ENCODE measurements around the gene KLB. TPM values are rescaled to one million over a fixed set of nuclear protein-coding genes. Genes with fewer than 3 reads are reported as not detected.
A peak's percentile ranks its signal among the peaks of the same experiment; 100 is the strongest.
"Not testable (repeated sequence)": the region's sequence is repeated elsewhere in the genome, so short reads cannot be mapped to it uniquely, and the experiment has no call there.

KLB gene
- total RNA-seq, 1 donor = not detected

DNA sequence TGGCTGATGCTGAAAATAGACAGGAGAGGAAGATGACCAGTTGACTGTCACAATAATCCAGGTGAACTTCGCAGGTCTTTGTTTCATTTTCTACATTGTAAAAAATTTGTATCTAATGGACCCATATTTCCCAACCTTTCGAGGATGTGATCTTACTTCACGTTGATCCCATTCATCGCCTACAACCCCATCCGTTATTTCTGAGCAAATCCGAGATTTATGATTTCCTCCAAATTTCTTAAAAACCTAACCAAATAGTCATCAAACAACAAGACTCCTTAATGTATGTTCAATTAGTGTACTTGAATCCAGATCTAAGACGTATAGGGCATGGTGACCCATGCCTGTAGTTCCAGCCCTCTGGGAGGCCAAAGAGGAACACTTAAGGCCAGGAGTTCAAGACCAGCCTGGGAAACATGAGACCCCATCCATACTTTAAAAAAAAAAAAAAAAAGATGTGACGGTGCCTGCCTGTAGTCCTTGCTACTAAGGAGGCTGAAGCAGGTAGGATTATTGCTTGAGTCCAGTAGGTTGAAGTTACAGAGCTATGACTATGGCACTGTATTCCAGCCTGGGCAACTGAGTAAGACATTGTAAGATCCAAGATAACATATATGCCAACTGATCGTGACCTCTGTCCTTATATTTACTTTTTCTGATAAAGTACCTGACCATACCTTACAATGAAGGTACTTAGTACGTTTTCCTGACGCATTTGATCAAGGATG, 46.3 kb downstream of the KLB start:
- Histone ChIP-seq H2AFZ (ENCODE audit: low read length) (no peak overlapping the region), H4K20me1 (ENCODE audit: insufficient read depth, low read length) (peaks cover 54% of the 10 kb centered on the region), H3K27ac (ENCODE audit: low read depth, low read length) (no peak overlapping the region), H3K4me1 (ENCODE audit: insufficient read depth, low read length) (peaks cover 22% of the 10 kb centered on the region), H3K4me3 (ENCODE audit: insufficient read depth, low read length) (no peak overlapping the region), H3K79me2 (ENCODE audit: insufficient read depth, low read length) (peaks cover 28% of the 10 kb centered on the region), H3K36me3 (ENCODE audit: insufficient read depth, low read length) (peaks cover 81% of the 10 kb centered on the region), H3K4me2 (ENCODE audit: insufficient read depth, low read length) (no peak overlapping the region), H3K9me3 (ENCODE audit: low read depth, low read length) (no peaks in the 10 kb centered on the region), H3K27me3 (ENCODE audit: insufficient read depth, low read length) (no peaks in the 10 kb centered on the region)
- TF ChIP-seq, protein P1, sequence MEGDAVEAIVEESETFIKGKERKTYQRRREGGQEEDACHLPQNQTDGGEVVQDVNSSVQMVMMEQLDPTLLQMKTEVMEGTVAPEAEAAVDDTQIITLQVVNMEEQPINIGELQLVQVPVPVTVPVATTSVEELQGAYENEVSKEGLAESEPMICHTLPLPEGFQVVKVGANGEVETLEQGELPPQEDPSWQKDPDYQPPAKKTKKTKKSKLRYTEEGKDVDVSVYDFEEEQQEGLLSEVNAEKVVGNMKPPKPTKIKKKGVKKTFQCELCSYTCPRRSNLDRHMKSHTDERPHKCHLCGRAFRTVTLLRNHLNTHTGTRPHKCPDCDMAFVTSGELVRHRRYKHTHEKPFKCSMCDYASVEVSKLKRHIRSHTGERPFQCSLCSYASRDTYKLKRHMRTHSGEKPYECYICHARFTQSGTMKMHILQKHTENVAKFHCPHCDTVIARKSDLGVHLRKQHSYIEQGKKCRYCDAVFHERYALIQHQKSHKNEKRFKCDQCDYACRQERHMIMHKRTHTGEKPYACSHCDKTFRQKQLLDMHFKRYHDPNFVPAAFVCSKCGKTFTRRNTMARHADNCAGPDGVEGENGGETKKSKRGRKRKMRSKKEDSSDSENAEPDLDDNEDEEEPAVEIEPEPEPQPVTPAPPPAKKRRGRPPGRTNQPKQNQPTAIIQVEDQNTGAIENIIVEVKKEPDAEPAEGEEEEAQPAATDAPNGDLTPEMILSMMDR (IDR thresholded peaks at IDR 0.05; ENCODE audit: extremely low read depth, low read depth, low read length) = no peak
- DNase-seq (ENCODE audit: insufficient read length, low spot score, missing footprints) = peak; percentile 71

DNA sequence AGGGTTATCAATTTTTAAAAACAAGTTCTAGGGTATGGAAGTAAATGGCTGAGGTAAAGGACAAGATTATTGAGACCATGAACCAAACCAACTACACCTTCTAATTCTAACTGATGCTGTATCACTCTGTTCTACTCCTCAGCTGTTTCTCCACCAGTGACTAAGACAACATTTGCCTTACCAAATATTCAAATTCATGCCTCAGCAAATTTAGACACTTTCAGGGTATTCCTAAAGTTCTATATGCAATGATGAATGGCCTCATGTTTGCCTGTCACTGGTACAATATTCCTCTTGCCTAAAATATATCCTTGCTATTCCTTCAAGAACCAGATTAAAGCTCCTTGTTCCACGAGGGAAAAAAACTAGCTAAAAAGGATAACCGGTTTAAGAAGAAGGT, 47.0 kb downstream of the KLB start:
- H3K9me3 ChIP-seq (ENCODE audit: low read depth, low read length) = no peaks in the 10 kb centered on the region
- H2AFZ ChIP-seq (ENCODE audit: low read length) = no peak overlapping the region
- H3K4me3 ChIP-seq (ENCODE audit: insufficient read depth, low read length) = no peak overlapping the region
- H4K20me1 ChIP-seq (ENCODE audit: insufficient read depth, low read length) = peaks cover 60% of the 10 kb centered on the region
- peaks cover 22% of the 10 kb centered on the region for H3K4me1 ChIP-seq (ENCODE audit: insufficient read depth, low read length)
- peaks cover 83% of the 10 kb centered on the region for H3K36me3 ChIP-seq (ENCODE audit: insufficient read depth, low read length)
- DNase-seq (ENCODE audit: insufficient read length, low spot score, missing footprints) = no peak
- TF ChIP-seq, protein P1 (IDR thresholded peaks at IDR 0.05; ENCODE audit: extremely low read depth, low read depth, low read length) = no peak
- no peaks in the 10 kb centered on the region for H3K27me3 ChIP-seq (ENCODE audit: insufficient read depth, low read length)
- H3K79me2 ChIP-seq (ENCODE audit: insufficient read depth, low read length) = peaks cover 35% of the 10 kb centered on the region
- H3K4me2 ChIP-seq (ENCODE audit: insufficient read depth, low read length) = no peak overlapping the region
- H3K27ac ChIP-seq (ENCODE audit: low read depth, low read length) = no peak overlapping the region

- H3K4me3 ChIP-seq (ENCODE audit: insufficient read depth, low read length) = no peak overlapping the region
- peaks cover 60% of the 10 kb centered on the region for H4K20me1 ChIP-seq (ENCODE audit: insufficient read depth, low read length)
- no peak overlapping the region for H2AFZ ChIP-seq (ENCODE audit: low read length)
- H3K9me3 ChIP-seq (ENCODE audit: low read depth, low read length) = no peaks in the 10 kb centered on the region
- H3K4me2 ChIP-seq (ENCODE audit: insufficient read depth, low read length) = no peak overlapping the region
- H3K4me1 ChIP-seq (ENCODE audit: insufficient read depth, low read length) = peaks cover 25% of the 10 kb centered on the region
- peaks cover 74% of the 10 kb centered on the region for H3K36me3 ChIP-seq (ENCODE audit: insufficient read depth, low read length)
- H3K27ac ChIP-seq (ENCODE audit: low read depth, low read length) = no peak overlapping the region
- no peaks in the 10 kb centered on the region for H3K27me3 ChIP-seq (ENCODE audit: insufficient read depth, low read length)
- DNase-seq (ENCODE audit: insufficient read length, low spot score, missing footprints) = no peak
- TF ChIP-seq, protein P1 (IDR thresholded peaks at IDR 0.05; ENCODE audit: extremely low read depth, low read depth, low read length) = no peak
- peaks cover 36% of the 10 kb centered on the region for H3K79me2 ChIP-seq (ENCODE audit: insufficient read depth, low read length)
These were observed 48.8 kb downstream of the KLB start for GRCh38 chr4:39455486-39455885.

GRCh38 chr4:39456946-39457763, 50.4 kb downstream of the KLB start:
- peaks cover 60% of the 10 kb centered on the region for H3K36me3 ChIP-seq (ENCODE audit: insufficient read depth, low read length)
- H3K4me3 ChIP-seq (ENCODE audit: insufficient read depth, low read length) = peak overlapping the region; percentile 97
- no peaks in the 10 kb centered on the region for H3K9me3 ChIP-seq (ENCODE audit: low read depth, low read length)
- H3K4me1 ChIP-seq (ENCODE audit: insufficient read depth, low read length) = peaks cover 25% of the 10 kb centered on the region
- H4K20me1 ChIP-seq (ENCODE audit: insufficient read depth, low read length) = peaks cover 58% of the 10 kb centered on the region
- H3K79me2 ChIP-seq (ENCODE audit: insufficient read depth, low read length) = peaks cover 37% of the 10 kb centered on the region
- no peak for DNase-seq (ENCODE audit: insufficient read length, low spot score, missing footprints)
- TF ChIP-seq, protein P1 (IDR thresholded peaks at IDR 0.05; ENCODE audit: extremely low read depth, low read depth, low read length) = no peak
- no peaks in the 10 kb centered on the region for H3K27me3 ChIP-seq (ENCODE audit: insufficient read depth, low read length)
- H3K27ac ChIP-seq (ENCODE audit: low read depth, low read length) = peak overlapping the region; percentile 97
- H3K4me2 ChIP-seq (ENCODE audit: insufficient read depth, low read length) = peak overlapping the region; percentile 96
- no peak overlapping the region for H2AFZ ChIP-seq (ENCODE audit: low read length)

- Histone ChIP-seq H4K20me1 (ENCODE audit: insufficient read depth, low read length) (peaks cover 49% of the 10 kb centered on the region), H3K36me3 (ENCODE audit: insufficient read depth, low read length) (peaks cover 52% of the 10 kb centered on the region), H2AFZ (ENCODE audit: low read length) (peak overlapping the region; percentile 93), H3K79me2 (ENCODE audit: insufficient read depth, low read length) (peaks cover 37% of the 10 kb centered on the region), H3K4me2 (ENCODE audit: insufficient read depth, low read length) (peak overlapping the region; percentile 96), H3K4me3 (ENCODE audit: insufficient read depth, low read length) (peak overlapping the region; percentile 97), H3K27ac (ENCODE audit: low read depth, low read length) (peak overlapping the region; percentile 97), H3K4me1 (ENCODE audit: insufficient read depth, low read length) (peaks cover 25% of the 10 kb centered on the region)
- H3K9me3 ChIP-seq (ENCODE audit: low read depth, low read length); H3K27me3 ChIP-seq (ENCODE audit: insufficient read depth, low read length); DNase-seq (ENCODE audit: insufficient read length, low spot score, missing footprints): not testable (repeated sequence)
These were observed 51.4 kb downstream of the KLB start for GRCh38 chr4:39458161-39458504.
